HepG2 (cell line): ENCODE data around the gene SLC1A2. TPM values are rescaled to one million over a fixed set of nuclear protein-coding genes. Genes with fewer than 3 reads are reported as not detected.

Experiments
- AGO1 ChIP-seq: fragments of 200-400 bp; formaldehyde crosslinking; IDR thresholded peaks from 2 replicates; pipeline ENCODE4 v1.6.1; 2017; ENCODE audit warnings: mild to moderate bottlenecking, low read depth, low read length, moderate library complexity; ENCODE audit not compliant: poor library complexity, severe bottlenecking
- ARNT2 ChIP-seq: sonication (generic); formaldehyde crosslinking; IDR thresholded peaks from 2 replicates; pipeline ENCODE4 v1.8.0; 2022; ENCODE audit warnings: mild to moderate bottlenecking, low read depth, missing genetic modification reagents, moderate library complexity
- CHD2 ChIP-seq: IDR thresholded peaks from 2 replicates; pipeline ENCODE4 v1.6.1; 2011; ENCODE audit warnings: low read depth, low read length, improper control_type of control experiment
- CREM ChIP-seq, 2 experiments: sonication (generic) in 1 of 2; formaldehyde crosslinking in 1 of 2; IDR thresholded peaks; 2 replicates each; pipeline versions ENCODE4 v1.4.0 to v1.6.1; 2016 to 2020; ENCODE audit warnings: antibody characterized with exemption in 1 of 2, mild to moderate bottlenecking in 1 of 2, missing genetic modification reagents in 1 of 2
- FOSL2 ChIP-seq: sonication (generic); formaldehyde crosslinking; IDR thresholded peaks from 2 replicates; pipeline ENCODE4 v1.4.0; 2020; ENCODE audit warnings: missing genetic modification reagents
- FOXA1 ChIP-seq, 2 experiments: fragments of 450-650 bp in 1 of 2; sonication (generic) in 1 of 2; formaldehyde crosslinking in 1 of 2; IDR thresholded peaks; 2 replicates each; pipeline versions ENCODE4 v1.4.0 to v1.6.1; 2016 to 2020; ENCODE audit warnings: missing genetic modification reagents in 1 of 2
- FOXM1 ChIP-seq: sonication (generic); formaldehyde crosslinking; IDR thresholded peaks from 2 replicates; pipeline ENCODE4 v1.5.0; 2020; ENCODE audit warnings: missing genetic modification reagents
- MXD4 ChIP-seq: IDR thresholded peaks from 2 replicates; pipeline ENCODE4 v1.6.1; 2016; ENCODE audit warnings: mild to moderate bottlenecking, missing biosample characterization, missing genetic modification reagents
- PCBP1 ChIP-seq: fragments of 200-400 bp; formaldehyde crosslinking; IDR thresholded peaks from 2 replicates; pipeline ENCODE4 v1.6.1; 2017; ENCODE audit warnings: mild to moderate bottlenecking, low read depth, low read length, borderline replicate concordance
- POLR2A ChIP-seq, 2 experiments: IDR thresholded peaks; 2 replicates each; pipeline ENCODE4 v1.6.1; 2011; ENCODE audit warnings: low read depth in 2 of 2, low read length in 2 of 2, mild to moderate bottlenecking in 1 of 2, moderate library complexity in 1 of 2; ENCODE audit not compliant: insufficient read depth in 1 of 2
- SRY ChIP-seq: sonication (generic); formaldehyde crosslinking; IDR thresholded peaks from 2 replicates; pipeline ENCODE4 v1.8.0; 2022; ENCODE audit warnings: mild to moderate bottlenecking, missing genetic modification reagents
- TAF15 ChIP-seq: fragments of 200-400 bp; formaldehyde crosslinking; IDR thresholded peaks from one replicate; pipeline ENCODE4 v1.6.1; 2018; ENCODE audit warnings: mild to moderate bottlenecking, low read depth, low read length; ENCODE audit not compliant: poor library complexity, severe bottlenecking
- USF2 ChIP-seq, 2 experiments: sonication (generic) in 1 of 2; formaldehyde crosslinking in 1 of 2; IDR thresholded peaks; 2 replicates each; pipeline versions ENCODE4 v1.5.1 to v1.6.1; 2011 to 2020; ENCODE audit warnings: borderline replicate concordance in 1 of 2, low read depth in 1 of 2, low read length in 1 of 2, mild to moderate bottlenecking in 1 of 2, missing genetic modification reagents in 1 of 2, moderate library complexity in 1 of 2
- ZNF101 ChIP-seq: sonication (generic); formaldehyde crosslinking; IDR thresholded peaks from 2 replicates; pipeline ENCODE4 v1.4.0; 2020; ENCODE audit warnings: mild to moderate bottlenecking, low read depth, missing genetic modification reagents, borderline replicate concordance
- ZNF20 ChIP-seq: sonication (generic); formaldehyde crosslinking; IDR thresholded peaks from 2 replicates; pipeline ENCODE4 v1.4.0; 2020; ENCODE audit warnings: mild to moderate bottlenecking, moderate library complexity, missing genetic modification reagents
- ZNF282 ChIP-seq: fragments of 450-650 bp; IDR thresholded peaks from 2 replicates; pipeline ENCODE4 v1.6.1; 2018; ENCODE audit not compliant: partially characterized antibody
- ZSCAN21 ChIP-seq: sonication (generic); formaldehyde crosslinking; IDR thresholded peaks from 2 replicates; pipeline ENCODE4 v1.8.0; 2022; ENCODE audit warnings: mild to moderate bottlenecking, missing genetic modification reagents, moderate library complexity, borderline replicate concordance
- polyA plus RNA-seq, 8 experiments: library from polyadenylated mRNA; depleted of rRNA in 3 of 8; stranded (reverse) in 7 of 8; unstranded in 1 of 8; fragments of >200 nt; fragmentation: Illumina TruSeq in 4 of 8; extraction: Trizol in 4 of 8; gene quantifications; 2 replicates each; pipeline versions ENCODE4 v1.2.1 to v1.2.3, GENCODE V29; 2011 to 2016; ENCODE audit warnings: low read depth in 4 of 8, missing spikeins in 1 of 8, mixed read lengths in 1 of 8; ENCODE audit not compliant: insufficient read depth in 1 of 8
- total RNA-seq, 5 experiments: library from RNA; depleted of rRNA; stranded (reverse); fragments of >200 nt; fragmentation: Illumina TruSeq; extraction: Trizol; gene quantifications; 2 replicates each; pipeline ENCODE4 v1.2.3, GENCODE V29; 2016; ENCODE audit warnings: low read depth in 1 of 5
- TF ChIP-seq, protein P1 (sequence below): sonication (generic); formaldehyde crosslinking; IDR thresholded peaks from 2 replicates; pipeline ENCODE4 v1.5.1; 2020; ENCODE audit warnings: mild to moderate bottlenecking, missing genetic modification reagents, moderate library complexity
- TF ChIP-seq, protein P2 (sequence below): sonication (generic); formaldehyde crosslinking; IDR thresholded peaks from 2 replicates; pipeline ENCODE4 v1.8.1; 2023; ENCODE audit warnings: mild to moderate bottlenecking, missing genetic modification reagents
- TF ChIP-seq, protein P3 (sequence below): sonication (generic); formaldehyde crosslinking; IDR thresholded peaks from 2 replicates; pipeline ENCODE4 v1.4.0; 2020; ENCODE audit warnings: mild to moderate bottlenecking, missing genetic modification reagents

SLC1A2 gene
- total and polyA plus RNA-seq, 2 of the 13 experiments (the other 11 are each of a cell fraction or from before 2014, with no cell fraction given) = 23.2 to 43.2 TPM

DNA sequence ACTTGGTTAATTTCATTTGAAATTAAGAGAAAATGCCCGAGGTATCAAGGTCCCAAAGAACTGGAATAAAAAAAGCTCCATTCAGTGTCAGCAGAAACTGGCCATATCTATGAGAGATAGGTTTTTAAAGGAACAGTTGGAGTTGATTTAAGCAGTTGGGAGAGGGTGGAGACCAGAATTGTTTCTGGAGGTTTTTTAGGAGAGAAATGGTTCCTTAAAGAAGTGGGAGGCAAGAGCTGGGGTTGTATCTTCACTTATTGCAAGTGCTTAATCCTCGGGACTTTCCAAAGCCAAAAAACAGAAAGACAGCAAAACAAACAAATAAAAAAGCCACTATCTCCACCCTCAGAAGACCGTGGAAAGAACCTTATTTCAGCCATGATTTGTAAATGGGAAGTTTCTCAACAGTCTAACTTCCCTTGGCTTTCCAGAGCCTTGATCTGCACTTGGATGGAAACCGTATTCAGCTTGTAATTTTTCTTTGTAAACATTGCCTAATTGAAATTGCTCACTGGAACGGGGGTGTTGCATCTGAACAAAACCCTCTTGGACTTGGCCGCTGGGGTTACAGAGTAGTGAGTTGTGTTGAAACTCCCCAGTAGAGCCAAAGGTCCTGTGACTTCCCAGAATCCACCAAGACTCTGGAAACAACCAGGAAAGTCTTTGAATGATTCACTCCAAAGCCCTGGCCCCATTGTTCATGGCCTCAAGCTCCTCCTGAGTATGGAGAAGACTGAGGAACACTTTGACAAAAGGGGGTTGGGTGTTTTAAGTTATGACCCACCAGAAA lies 115.6 kb downstream of the SLC1A2 start (continued):
- TF ChIP-seq, protein P1, sequence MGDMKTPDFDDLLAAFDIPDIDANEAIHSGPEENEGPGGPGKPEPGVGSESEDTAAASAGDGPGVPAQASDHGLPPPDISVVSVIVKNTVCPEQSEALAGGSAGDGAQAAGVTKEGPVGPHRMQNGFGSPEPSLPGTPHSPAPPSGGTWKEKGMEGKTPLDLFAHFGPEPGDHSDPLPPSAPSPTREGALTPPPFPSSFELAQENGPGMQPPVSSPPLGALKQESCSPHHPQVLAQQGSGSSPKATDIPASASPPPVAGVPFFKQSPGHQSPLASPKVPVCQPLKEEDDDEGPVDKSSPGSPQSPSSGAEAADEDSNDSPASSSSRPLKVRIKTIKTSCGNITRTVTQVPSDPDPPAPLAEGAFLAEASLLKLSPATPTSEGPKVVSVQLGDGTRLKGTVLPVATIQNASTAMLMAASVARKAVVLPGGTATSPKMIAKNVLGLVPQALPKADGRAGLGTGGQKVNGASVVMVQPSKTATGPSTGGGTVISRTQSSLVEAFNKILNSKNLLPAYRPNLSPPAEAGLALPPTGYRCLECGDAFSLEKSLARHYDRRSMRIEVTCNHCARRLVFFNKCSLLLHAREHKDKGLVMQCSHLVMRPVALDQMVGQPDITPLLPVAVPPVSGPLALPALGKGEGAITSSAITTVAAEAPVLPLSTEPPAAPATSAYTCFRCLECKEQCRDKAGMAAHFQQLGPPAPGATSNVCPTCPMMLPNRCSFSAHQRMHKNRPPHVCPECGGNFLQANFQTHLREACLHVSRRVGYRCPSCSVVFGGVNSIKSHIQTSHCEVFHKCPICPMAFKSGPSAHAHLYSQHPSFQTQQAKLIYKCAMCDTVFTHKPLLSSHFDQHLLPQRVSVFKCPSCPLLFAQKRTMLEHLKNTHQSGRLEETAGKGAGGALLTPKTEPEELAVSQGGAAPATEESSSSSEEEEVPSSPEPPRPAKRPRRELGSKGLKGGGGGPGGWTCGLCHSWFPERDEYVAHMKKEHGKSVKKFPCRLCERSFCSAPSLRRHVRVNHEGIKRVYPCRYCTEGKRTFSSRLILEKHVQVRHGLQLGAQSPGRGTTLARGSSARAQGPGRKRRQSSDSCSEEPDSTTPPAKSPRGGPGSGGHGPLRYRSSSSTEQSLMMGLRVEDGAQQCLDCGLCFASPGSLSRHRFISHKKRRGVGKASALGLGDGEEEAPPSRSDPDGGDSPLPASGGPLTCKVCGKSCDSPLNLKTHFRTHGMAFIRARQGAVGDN (CRISPR knock-in tag) = no peak
- TF ChIP-seq, protein P2, sequence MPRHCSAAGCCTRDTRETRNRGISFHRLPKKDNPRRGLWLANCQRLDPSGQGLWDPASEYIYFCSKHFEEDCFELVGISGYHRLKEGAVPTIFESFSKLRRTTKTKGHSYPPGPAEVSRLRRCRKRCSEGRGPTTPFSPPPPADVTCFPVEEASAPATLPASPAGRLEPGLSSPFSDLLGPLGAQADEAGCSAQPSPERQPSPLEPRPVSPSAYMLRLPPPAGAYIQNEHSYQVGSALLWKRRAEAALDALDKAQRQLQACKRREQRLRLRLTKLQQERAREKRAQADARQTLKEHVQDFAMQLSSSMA (CRISPR knock-in tag) = no peak
- TF ChIP-seq FOSL2 (CRISPR knock-in tag) (no peak; the same call in 1 of the 2 replicates), CHD2 (no peak), PCBP1 (no peak), TAF15 (no peak), ZNF282 (no peak), ZNF101 (CRISPR knock-in tag) (no peak), POLR2A (IDR thresholded peaks at IDR 0.05; ENCODE audit: insufficient read depth in 1 of 2, low read depth in 2 of 2, low read length in 2 of 2) (no peak), ZNF20 (CRISPR knock-in tag) (no peak), MXD4 (CRISPR knock-in tag) (no peak), ZSCAN21 (CRISPR knock-in tag) (no peak), CREM (IDR thresholded peaks at IDR 0.05) (peak; percentile 38; the same call in 1 of the 2 replicates), CREM (CRISPR knock-in tag; IDR thresholded peaks at IDR 0.05) (no peak), FOXM1 (CRISPR knock-in tag) (no peak), SRY (CRISPR knock-in tag) (no peak), ARNT2 (CRISPR knock-in tag) (no peak), AGO1 (no peak), USF2 (IDR thresholded peaks at IDR 0.05; ENCODE audit: low read depth, low read length) (no peak), USF2 (CRISPR knock-in tag; IDR thresholded peaks at IDR 0.05; ENCODE audit: borderline replicate concordance) (no peak), FOXA1 (IDR thresholded peaks at IDR 0.05) (no peak), FOXA1 (CRISPR knock-in tag; IDR thresholded peaks at IDR 0.05) (0 out of 2 replicates have a peak, but pooled peaks have one; percentile 41)
- TF ChIP-seq, protein P3, sequence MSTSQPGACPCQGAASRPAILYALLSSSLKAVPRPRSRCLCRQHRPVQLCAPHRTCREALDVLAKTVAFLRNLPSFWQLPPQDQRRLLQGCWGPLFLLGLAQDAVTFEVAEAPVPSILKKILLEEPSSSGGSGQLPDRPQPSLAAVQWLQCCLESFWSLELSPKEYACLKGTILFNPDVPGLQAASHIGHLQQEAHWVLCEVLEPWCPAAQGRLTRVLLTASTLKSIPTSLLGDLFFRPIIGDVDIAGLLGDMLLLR (CRISPR knock-in tag) = no peak
